Measurements from ENCODE around the gene FAM89A.

DNA sequence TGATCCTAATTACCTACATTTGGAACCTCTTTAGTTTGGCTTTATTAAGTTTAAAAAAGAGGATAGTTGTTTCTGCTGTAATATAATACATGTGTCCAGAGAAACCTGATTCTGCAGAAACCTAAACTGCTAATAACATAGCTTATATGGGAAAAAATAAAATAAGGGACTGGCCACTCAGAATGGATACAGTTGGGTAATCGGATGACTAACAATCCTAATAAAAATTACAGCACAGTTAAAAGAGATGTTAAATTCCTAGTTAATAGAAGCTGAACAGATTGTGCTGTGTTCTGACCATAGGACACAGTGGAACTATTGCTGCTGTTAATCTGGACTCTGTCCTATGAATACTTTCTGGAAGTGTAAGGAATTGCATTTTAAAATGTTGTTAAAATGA is 45.2 kb downstream of the FAM89A start:
- TF ChIP-seq POLR2A (IDR thresholded peaks at IDR 0.05) = no peak
- TF ChIP-seq, protein P1, sequence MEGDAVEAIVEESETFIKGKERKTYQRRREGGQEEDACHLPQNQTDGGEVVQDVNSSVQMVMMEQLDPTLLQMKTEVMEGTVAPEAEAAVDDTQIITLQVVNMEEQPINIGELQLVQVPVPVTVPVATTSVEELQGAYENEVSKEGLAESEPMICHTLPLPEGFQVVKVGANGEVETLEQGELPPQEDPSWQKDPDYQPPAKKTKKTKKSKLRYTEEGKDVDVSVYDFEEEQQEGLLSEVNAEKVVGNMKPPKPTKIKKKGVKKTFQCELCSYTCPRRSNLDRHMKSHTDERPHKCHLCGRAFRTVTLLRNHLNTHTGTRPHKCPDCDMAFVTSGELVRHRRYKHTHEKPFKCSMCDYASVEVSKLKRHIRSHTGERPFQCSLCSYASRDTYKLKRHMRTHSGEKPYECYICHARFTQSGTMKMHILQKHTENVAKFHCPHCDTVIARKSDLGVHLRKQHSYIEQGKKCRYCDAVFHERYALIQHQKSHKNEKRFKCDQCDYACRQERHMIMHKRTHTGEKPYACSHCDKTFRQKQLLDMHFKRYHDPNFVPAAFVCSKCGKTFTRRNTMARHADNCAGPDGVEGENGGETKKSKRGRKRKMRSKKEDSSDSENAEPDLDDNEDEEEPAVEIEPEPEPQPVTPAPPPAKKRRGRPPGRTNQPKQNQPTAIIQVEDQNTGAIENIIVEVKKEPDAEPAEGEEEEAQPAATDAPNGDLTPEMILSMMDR (IDR thresholded peaks at IDR 0.05) = no peak

Data from ovary (tissue), 3 donors.